Measurements from ENCODE around the gene SENP1. TPM values are rescaled to one million over a fixed set of nuclear protein-coding genes. Genes with fewer than 3 reads are reported as not detected.

Gene SENP1
- total RNA-seq, 1 donor from 2014 or later, result 44.0 TPM

- Mint-ChIP-seq H3K4me1 (peaks cover 91% of the 10 kb centered on the region), H3K9me3 (no peaks in the 10 kb centered on the region), H3K4me3 (peak overlapping the region; percentile 32), H3K27ac (ENCODE audit: unreplicated experiment) (peak overlapping the region; percentile 44), H3K27me3 (ENCODE audit: low read depth) (no peaks in the 10 kb centered on the region), H3K36me3 (ENCODE audit: low read depth) (no peaks in the 10 kb centered on the region)
- no peak for DNase-seq (ENCODE audit: low read depth, low spot score)
- TF ChIP-seq CTCF (conservative IDR thresholded peaks at IDR 0.05), result no peak
These were observed 70.8 kb downstream of the SENP1 start for GRCh38 chr12:48034835-48035805.

- no peak for DNase-seq (ENCODE audit: low read depth, low spot score)
- Mint-ChIP-seq H3K27ac (ENCODE audit: unreplicated experiment) (peak overlapping the region; percentile 92), H3K4me1 (peaks cover 93% of the 10 kb centered on the region), H3K36me3 (ENCODE audit: low read depth) (no peaks in the 10 kb centered on the region), H3K4me3 (peak overlapping the region; percentile 43), H3K9me3 (no peaks in the 10 kb centered on the region), H3K27me3 (ENCODE audit: low read depth) (no peaks in the 10 kb centered on the region)
- no peak for TF ChIP-seq CTCF (conservative IDR thresholded peaks at IDR 0.05)
These were observed 72.4 kb downstream of the SENP1 start for GRCh38 chr12:48033451-48033850.

- peak overlapping the region; percentile 50 for H3K27ac Mint-ChIP-seq (ENCODE audit: unreplicated experiment)
- no peaks in the 10 kb centered on the region for H3K9me3 Mint-ChIP-seq
- no peak for TF ChIP-seq CTCF (conservative IDR thresholded peaks at IDR 0.05)
- H3K36me3 Mint-ChIP-seq (ENCODE audit: low read depth), result no peaks in the 10 kb centered on the region
- H3K4me1 Mint-ChIP-seq, result peaks cover 93% of the 10 kb centered on the region
- H3K4me3 Mint-ChIP-seq, result peak overlapping the region; percentile 19
- no peaks in the 10 kb centered on the region for H3K27me3 Mint-ChIP-seq (ENCODE audit: low read depth)
- no peak for DNase-seq (ENCODE audit: low read depth, low spot score)
These were observed 73.3 kb downstream of the SENP1 start for GRCh38 chr12:48032597-48032996.

GRCh38 chr12:48031135-48031960 is 74.5 kb downstream of the SENP1 start:
- no peaks in the 10 kb centered on the region for H3K36me3 Mint-ChIP-seq (ENCODE audit: low read depth)
- H3K9me3 Mint-ChIP-seq, result no peaks in the 10 kb centered on the region
- no peak for DNase-seq (ENCODE audit: low read depth, low spot score)
- no peaks in the 10 kb centered on the region for H3K27me3 Mint-ChIP-seq (ENCODE audit: low read depth)
- H3K27ac Mint-ChIP-seq (ENCODE audit: unreplicated experiment), result peak overlapping the region; percentile 91
- peak overlapping the region; percentile 36 for H3K4me3 Mint-ChIP-seq
- peaks cover 95% of the 10 kb centered on the region for H3K4me1 Mint-ChIP-seq
- no peak for TF ChIP-seq CTCF (conservative IDR thresholded peaks at IDR 0.05)

GRCh38 chr12:48030173-48030650 is 75.7 kb downstream of the SENP1 start:
- Mint-ChIP-seq H3K27me3 (ENCODE audit: low read depth) (no peaks in the 10 kb centered on the region), H3K4me1 (peaks cover 98% of the 10 kb centered on the region), H3K9me3 (no peaks in the 10 kb centered on the region), H3K36me3 (ENCODE audit: low read depth) (no peaks in the 10 kb centered on the region), H3K27ac (ENCODE audit: unreplicated experiment) (peak overlapping the region; percentile 88), H3K4me3 (peak overlapping the region; percentile 20)
- TF ChIP-seq CTCF (conservative IDR thresholded peaks at IDR 0.05), result no peak
- no peak for DNase-seq (ENCODE audit: low read depth, low spot score)

Measured in neural crest cell (in vitro differentiated cells).